GM23248 (cell line): Measurements from ENCODE around the gene AKAP9.

Source experiments
- EZH2 ChIP-seq: fragments of 200-600 bp; sonication (generic); IDR thresholded peaks from 2 replicates; pipeline ENCODE4 v1.6.1; 2018; ENCODE audit warnings: antibody characterized with exemption, mild to moderate bottlenecking; ENCODE audit not compliant: insufficient read depth, poor library complexity, severe bottlenecking
- EZH2phosphoT487 ChIP-seq: fragments of 200-600 bp; sonication (generic); IDR thresholded peaks from 2 replicates; pipeline ENCODE4 v1.6.1; 2018; ENCODE audit warnings: antibody characterized with exemption, moderate library complexity, mild to moderate bottlenecking, low read depth; ENCODE audit not compliant: insufficient read depth

GRCh38 chr7:92131093-92131492 is 190.4 kb downstream of the AKAP9 start:
- no peak for TF ChIP-seq EZH2phosphoT487
- TF ChIP-seq EZH2 = no peak
